DMS 273 (cell line): ENCODE results near the gene LPCAT4.
"Not testable (repeated sequence)": the region's sequence is repeated elsewhere in the genome, so short reads cannot be mapped to it uniquely, and the experiment has no call there.

Experiments
- DNase-seq: peaks from one replicate; lab custom pipeline; 2025; ENCODE audit not compliant: unreplicated experiment; lab: John Stamatoyannopoulos, UW

LPCAT4 gene

DNA sequence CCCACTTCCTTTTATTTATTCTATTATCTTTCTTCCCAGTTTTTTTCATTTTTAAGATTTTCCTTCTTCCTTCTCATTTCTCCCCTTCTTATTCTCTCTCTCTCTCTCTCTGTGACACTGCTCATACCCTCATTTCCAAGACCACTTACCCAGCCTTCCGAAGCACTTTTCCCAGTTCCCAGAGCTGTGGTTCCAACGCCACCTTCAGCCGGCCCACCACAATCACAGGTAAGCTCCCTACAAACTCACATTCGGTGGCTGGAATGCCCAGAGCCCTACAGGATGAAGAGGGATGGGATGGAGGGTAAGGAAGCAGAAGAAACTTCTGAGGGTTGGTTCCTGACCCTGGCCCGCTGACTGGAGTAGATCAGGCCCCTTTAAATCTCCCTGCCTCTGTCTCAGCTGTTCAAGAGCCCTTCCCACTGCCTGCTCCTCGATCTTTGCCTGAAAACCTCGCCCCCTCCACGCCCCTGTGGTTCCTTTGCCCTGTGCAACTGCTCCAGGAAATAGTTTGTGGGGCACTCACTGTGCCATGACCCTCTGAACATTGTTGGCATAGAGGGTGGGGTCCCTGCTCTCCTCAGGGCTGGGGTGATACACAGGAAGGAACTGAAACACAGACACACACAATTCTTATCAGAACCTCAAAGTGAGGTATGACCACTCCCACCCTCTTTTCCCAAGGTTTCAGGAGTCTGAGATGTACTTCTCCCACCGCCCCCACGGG lies 4.8 kb downstream of the LPCAT4 start:
- DNase-seq: no peak

GRCh38 chr15:34361278-34361677 lies 5.7 kb downstream of the LPCAT4 start:
- no peak for DNase-seq

- peak; percentile 1 for DNase-seq
Measured at GRCh38 chr15:34360298-34360697, 6.7 kb downstream of the LPCAT4 start.

GRCh38 chr15:34359416-34359815 lies 7.6 kb downstream of the LPCAT4 start:
- DNase-seq: no peak

DNA sequence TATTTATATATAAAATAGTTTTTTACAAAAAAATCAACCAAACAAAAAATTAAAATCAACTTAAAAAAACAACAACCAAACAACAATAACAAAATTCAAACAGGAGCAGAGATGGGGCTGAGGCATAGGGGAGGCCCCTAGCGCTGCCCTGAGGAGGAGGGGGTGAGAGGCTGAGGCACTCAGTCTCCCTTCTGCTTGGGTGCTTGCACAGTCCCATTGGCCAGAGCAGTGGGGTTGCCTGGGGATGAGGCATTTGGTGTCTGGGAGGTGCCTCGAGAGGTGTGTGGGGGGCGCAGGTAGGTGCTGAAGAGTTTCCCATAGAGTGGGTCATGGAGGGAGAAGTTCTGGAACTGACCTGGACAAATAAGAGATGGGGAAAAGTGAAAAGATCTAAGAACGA lies 8.0 kb downstream of the LPCAT4 start:
- DNase-seq: no peak

- DNase-seq: peak; percentile 3
Measured at GRCh38 chr15:34358367-34358766, 8.6 kb downstream of the LPCAT4 start.

- DNase-seq: no peak
Measured at GRCh38 chr15:34357653-34358052, 9.3 kb downstream of the LPCAT4 start.

DNA sequence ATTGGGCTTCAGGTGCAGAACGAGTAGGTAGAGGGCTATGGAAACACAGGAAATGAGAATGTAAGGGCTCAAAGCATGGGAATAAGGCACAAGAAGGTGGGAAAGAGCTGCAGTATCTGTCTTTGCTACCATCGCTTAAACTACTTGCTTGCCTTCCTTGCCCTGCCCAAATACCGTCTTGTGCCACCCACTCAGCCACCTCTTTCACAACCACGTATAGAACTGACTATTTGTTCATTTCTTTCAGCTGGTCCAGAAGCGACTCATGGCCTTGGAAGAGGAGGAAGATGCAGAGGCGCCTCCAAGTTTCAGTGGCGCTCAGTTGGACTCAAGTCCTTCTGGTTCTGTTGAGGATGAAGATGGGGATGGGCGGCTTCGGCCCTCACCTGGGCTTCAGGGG lies 11.8 kb downstream of the LPCAT4 start:
- no peak for DNase-seq

GRCh38 chr15:34354286-34354685 lies 12.7 kb downstream of the LPCAT4 start:
- DNase-seq: no peak

DNA sequence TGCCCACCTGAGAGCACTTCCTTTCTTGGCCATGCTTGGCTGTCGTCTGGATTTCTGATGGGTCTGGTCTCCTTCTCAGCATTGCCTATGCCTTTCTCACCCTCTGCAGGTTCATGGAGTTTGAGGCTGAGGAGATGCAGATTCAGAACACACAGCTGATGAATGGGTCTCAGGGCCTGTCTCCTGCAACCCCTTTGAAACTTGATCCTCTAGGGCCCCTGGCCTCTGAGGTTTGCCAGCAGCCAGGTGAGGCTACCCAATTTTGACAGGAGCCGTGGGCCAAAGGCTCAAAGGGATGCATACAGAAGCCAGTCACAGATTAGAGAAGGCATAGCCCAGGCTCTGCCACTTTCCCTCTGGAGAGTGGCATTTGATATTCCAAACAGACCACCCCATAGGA lies 13.4 kb downstream of the LPCAT4 start:
- no peak for DNase-seq

DNA sequence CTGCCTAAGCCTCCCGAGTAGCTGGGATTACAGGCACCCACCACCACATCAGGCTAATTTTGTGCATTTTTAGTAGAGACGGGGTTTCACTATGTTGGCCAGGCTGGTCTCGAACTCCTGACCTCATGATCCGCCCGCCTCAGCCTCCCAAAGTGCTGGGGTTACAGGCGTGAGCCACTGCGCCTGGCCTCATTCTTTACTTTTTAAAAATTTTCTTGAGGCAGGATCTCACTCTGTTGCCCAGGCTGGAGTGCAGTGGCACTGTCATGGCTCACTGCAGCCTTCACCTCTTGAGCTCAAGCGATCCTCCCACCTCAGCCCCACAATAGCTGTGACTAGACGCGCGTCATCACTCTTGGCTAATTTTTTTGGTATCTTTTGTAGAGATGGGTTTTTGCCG lies 14.0 kb downstream of the LPCAT4 start:
- not testable (repeated sequence) for DNase-seq

DNA sequence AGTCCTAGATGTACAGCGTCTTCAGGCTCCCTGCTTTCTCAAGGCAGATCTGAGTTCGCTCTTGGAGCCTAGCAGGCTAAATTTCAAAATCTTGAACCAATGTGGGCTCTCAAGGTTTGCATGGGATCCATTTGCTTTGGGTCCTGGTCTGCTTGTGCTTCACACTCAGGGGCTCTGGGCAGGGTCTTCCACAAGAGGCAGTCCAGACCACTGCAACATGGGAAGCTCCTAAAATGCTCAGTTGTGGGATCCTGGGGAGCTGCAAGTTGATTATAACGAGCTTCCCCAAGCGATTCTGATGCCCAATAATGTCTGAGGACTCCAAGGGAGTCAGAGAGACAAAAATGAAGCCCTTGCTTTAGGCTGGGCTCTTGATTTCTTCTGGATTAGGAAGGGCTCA lies 17.2 kb downstream of the LPCAT4 start:
- DNase-seq: no peak

GRCh38 chr15:34348735-34349300 lies 18.2 kb downstream of the LPCAT4 start:
- DNase-seq: no peak

GRCh38 chr15:34347951-34348638 lies 18.9 kb downstream of the LPCAT4 start:
- DNase-seq: no peak

GRCh38 chr15:34342737-34343575 lies 24.0 kb downstream of the LPCAT4 start, which contains the start of the genes NOP10 and NUTM1:
NOP10 (minus strand) TSS chr15:34343136; CDS start chr15:34343073, 63 bp downstream.
NUTM1 (plus strand) TSS chr15:34343315; CDS start chr15:34343697, 382 bp downstream.
- peak; percentile 93 for DNase-seq

DNA sequence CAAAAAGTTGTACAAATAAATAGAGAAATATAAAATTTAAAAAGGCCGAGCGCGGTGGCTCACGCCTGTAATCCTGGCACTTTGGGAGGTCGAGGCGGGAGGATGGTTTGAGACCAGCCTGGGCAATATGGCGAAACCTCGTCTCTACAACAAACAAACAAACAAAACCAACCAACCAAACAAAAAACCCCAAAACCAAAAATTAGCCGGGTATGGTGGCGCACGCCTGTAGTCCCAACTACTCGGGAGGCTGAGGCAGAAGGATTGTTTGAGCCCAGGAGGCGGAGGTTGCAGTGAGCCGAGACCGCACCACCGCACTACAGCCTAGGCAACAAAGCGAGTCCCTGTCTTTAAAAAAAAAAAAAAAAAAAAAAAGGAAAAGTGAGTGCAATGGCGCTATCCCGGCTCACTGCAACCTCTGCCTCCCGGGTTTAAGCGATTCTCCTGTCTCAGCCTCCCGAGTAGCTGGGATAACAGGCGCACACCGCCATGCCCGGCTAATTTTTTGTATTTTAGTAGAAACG lies 24.7 kb downstream of the LPCAT4 start:
- not testable (repeated sequence) for DNase-seq

DNA sequence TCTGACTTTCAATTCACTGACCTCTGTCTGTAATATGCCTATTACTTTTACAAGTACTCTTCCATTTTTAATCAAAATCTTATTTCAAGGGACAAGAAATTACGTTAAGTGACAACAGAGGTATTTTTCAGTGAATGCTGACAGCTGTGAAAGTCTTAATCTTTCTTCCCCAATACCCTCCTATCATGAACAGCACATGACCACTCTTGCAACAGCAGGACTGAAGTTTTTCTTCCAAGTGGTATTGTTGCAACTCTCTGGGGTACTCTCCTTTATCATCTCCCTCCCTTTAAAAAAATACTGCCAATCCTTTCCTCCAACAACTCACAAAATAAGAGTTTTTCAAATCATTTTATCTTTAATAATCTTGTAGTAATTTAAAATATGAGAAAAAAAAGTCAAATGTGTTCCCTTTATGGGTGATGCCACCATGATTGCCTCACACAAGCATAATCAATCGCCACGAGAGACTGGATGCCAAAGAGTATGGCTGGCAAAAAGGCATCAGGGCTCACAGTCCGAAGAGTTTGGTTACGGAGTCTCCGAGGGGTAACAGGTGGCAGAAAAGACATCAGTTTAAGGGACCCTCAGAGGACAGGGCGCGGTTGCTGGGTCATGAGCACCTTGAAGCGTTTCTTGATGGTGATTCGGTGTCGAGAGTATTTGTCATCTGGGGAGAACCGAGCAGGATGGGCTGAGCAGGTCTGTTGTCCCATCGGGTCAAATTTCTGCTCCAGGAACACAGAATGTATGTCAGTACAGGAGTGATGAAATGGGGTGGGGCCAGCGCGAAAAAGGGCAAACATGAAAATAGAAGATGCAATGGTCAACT lies 25.4 kb downstream of the LPCAT4 start:
- DNase-seq: no peak

GRCh38 chr15:34339946-34340345 lies 27.1 kb downstream of the LPCAT4 start:
- no peak for DNase-seq

- DNase-seq: no peak
Measured at GRCh38 chr15:34338347-34338746, 28.6 kb downstream of the LPCAT4 start.
